ENCODE measurements around the gene EGFLAM.

DNA sequence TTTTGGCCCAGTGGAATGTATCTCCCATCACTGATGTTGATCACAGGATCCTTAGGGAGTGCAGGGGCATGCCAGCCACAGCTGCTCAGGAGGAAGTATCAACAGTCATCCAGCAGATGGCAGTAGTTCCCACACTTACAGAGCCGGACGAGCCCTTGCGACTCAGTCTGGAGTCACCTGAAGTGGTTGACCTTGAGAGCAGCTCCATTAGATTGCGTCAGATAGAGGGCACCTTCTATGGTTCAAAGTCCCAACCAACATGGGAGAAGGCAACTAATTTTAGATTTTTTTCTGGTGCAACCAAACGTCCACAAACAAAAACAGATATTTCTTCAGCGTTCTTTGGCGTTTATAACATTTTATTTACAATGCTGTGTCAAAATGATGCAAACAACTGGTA lies 124.5 kb downstream of the EGFLAM start:
- no peak for TF ChIP-seq MLX (CRISPR knock-in tag; conservative IDR thresholded peaks at IDR 0.05)
- no peak for TF ChIP-seq ATF1 (CRISPR knock-in tag; IDR thresholded peaks at IDR 0.05)
- no peak for TF ChIP-seq ATF1 (tag; IDR thresholded peaks at IDR 0.05)
- TF ChIP-seq NCOA2 (IDR thresholded peaks at IDR 0.05; ENCODE audit: partially characterized antibody in 2 of 2): no peak
- no peak for TF ChIP-seq POLR2AphosphoS5 (IDR thresholded peaks at IDR 0.05; ENCODE audit: control insufficient read depth, insufficient read depth, low read depth, low read length)

Measured in K562 (cell line).